Measurements from ENCODE around the gene LTBP1. TPM values are rescaled to one million over a fixed set of nuclear protein-coding genes. Genes with fewer than 3 reads are reported as not detected.

Gene LTBP1
- total and polyA plus RNA-seq, 10 of the 15 experiments (the other 5 are each of a cell fraction or from before 2014, with no cell fraction given), result 0.01 to 0.28 (median 0.12) TPM; not detected in 2

DNA sequence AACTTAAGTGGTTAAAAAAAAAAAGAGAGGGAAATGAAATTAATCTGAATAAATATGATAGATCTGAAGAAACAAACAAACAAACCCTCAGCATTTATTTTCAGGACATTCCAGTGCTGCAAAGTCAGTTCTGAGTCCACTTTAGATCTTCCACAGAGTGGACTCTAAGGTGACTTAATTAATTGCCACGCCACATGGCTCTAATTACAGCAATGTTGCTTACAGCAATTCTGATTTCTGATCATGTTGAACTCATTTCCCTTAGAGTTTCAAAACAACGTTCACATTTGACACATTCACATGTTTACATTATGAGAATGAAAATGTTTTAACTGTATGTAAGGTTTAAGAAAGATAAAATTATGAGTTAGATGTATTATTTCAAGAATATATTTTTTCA is 491.1 kb downstream of the LTBP1 start:
- no peaks in the 10 kb centered on the region for H3K79me2 ChIP-seq (ENCODE audit: control insufficient read depth, insufficient read depth, low read length)
- ATAC-seq, result no peak
- ChIA-PET RAD21 (ENCODE audit: unreplicated experiment) (no interaction called here), CTCF (interaction anchor here (2.0 kb wide), 1 partner anchor 146 kb away, joined by 10 read pairs; no protein-coding TSS in a partner anchor), POLR2A (no interaction called here), SMC1A (ENCODE audit: uncharacterized antibody, unreplicated experiment) (no interaction called here)
- in situ Hi-C loops (cut with MboI), result no loop called here
- H3K9me3 ChIP-seq (replicated peaks; ENCODE audit: control insufficient read depth, insufficient read depth, low read length), result no peaks in the 10 kb centered on the region
- H3K27me3 ChIP-seq (replicated peaks in 1 of 2; ENCODE audit: control insufficient read depth in 2 of 2, insufficient read depth in 2 of 2, low read length in 1 of 2), result no peaks in the 10 kb centered on the region
- H3K4me3 ChIP-seq, result no peak overlapping the region
- no peak for TF ChIP-seq NFYB (IDR thresholded peaks at IDR 0.05; ENCODE audit: insufficient read depth, low read depth, low read length)
- TF ChIP-seq CHD2 (IDR thresholded peaks at IDR 0.05; ENCODE audit: borderline replicate concordance, low read depth, low read length), result no peak
- no peak for TF ChIP-seq ZBTB40 (IDR thresholded peaks at IDR 0.05; ENCODE audit: borderline replicate concordance)
- H3K9ac ChIP-seq (ENCODE audit: control insufficient read depth, insufficient read depth, low read length), result no peak overlapping the region
- no peak for DNase-seq (ENCODE audit: low read depth, low spot score)
- H3K4me2 ChIP-seq (ENCODE audit: control insufficient read depth, insufficient read depth), result no peak overlapping the region
- intact Hi-C loops (cut with micrococcal nuclease; ENCODE audit: unreplicated experiment), result no loop called here
- no peak overlapping the region for H2AFZ ChIP-seq (ENCODE audit: control insufficient read depth, low read depth, low read length)
- 24% methylated on average over 2 of the region's 2 CpGs for WGBS (ENCODE audit: insufficient coverage, insufficient replicate concordance, low lambda C conversion rate, missing lambda C conversion rate)
- no peaks in the 10 kb centered on the region for H3K36me3 ChIP-seq (ENCODE audit: control insufficient read depth in 2 of 2, insufficient read depth in 2 of 2, low read length in 1 of 2)
- no TSS peak for BruUV-seq (replicated peaks)
- H3K27ac ChIP-seq (ENCODE audit: control insufficient read depth, insufficient read depth), result no peak overlapping the region
- FAIRE-seq, result no peak
- no peaks in the 10 kb centered on the region for H3K4me1 ChIP-seq (ENCODE audit: control insufficient read depth, insufficient read depth, low read length)
- no peaks in the 10 kb centered on the region for H4K20me1 ChIP-seq (ENCODE audit: control insufficient read depth, insufficient read depth)

Data from GM12878 (cell line).